SK-MEL-5 (cell line): ENCODE results near the gene CGB2. TPM values are rescaled to one million over a fixed set of nuclear protein-coding genes. Genes with fewer than 3 reads are reported as not detected.
"Not testable (repeated sequence)": the region's sequence is repeated elsewhere in the genome, so short reads cannot be mapped to it uniquely, and the experiment has no call there.

Experiments
- DNase-seq: peaks from one replicate; pipeline ENCODE4 v3.0.0-alpha.2; 2016; ENCODE audit warnings: low read depth, low spot score
- in situ Hi-C: cut with HindIII; loops from 2 replicates; pipeline ENCODE4 v1.10.0; 2016; ENCODE audit warnings: low sequenced_read_pairs, high pct_unique_total_duplicates, low pct_unique_long_range_greater_than_20kb
- total RNA-seq: library from RNA; depleted of rRNA; stranded (reverse); fragments of >200 nt; shearing (Covaris generic); gene quantifications from 2 replicates; pipeline ENCODE4 v1.2.3, GENCODE V29; 2014

CGB2 gene
- total RNA-seq, 1 experiment from 2014 or later: not detected

GRCh38 chr19:49056902-49057596, 25.4 kb downstream of the CGB2 start:
- DNase-seq, in situ Hi-C loops: not testable (repeated sequence)

GRCh38 chr19:49057636-49058234, 26.0 kb downstream of the CGB2 start, which contains the start of gene CGB7:
Gene CGB7, minus strand, starts transcription at chr19:49057749. Its CDS starts 2,374 bp downstream, at chr19:49055375.
- in situ Hi-C loops: no loop called here
- no peak for DNase-seq

DNA sequence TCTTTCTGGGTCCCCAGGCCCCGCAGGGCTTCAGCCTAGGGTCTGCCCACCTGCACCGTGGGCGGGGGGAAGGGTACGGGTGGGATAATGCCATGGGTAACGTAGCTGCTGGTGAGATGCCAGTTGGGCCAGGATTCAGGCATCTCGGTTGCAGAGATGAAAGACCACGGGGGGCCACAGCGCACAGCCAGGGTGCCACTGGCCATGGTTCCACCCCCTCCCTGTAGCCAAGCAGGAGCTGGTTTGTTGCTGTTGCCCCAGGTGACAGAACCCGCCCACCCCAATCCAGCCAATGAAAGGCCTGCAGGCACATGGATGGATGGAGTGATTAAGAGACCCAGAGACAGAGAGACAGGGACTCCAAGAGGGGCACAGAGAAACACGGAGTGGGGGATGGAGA, 26.9 kb downstream of the CGB2 start:
- in situ Hi-C loops: no loop called here
- peak; percentile 32 for DNase-seq

- in situ Hi-C loops: no loop called here
- DNase-seq: no peak
These were observed 27.4 kb downstream of the CGB2 start for GRCh38 chr19:49059053-49059452.

- in situ Hi-C loops: no loop called here
- no peak for DNase-seq
These were observed 29.3 kb downstream of the CGB2 start for GRCh38 chr19:49061000-49061399.

GRCh38 chr19:49061445-49061844, 29.8 kb downstream of the CGB2 start:
- in situ Hi-C loops: no loop called here
- DNase-seq: no peak

- in situ Hi-C loops: no loop called here
- no peak for DNase-seq
These were observed 32.4 kb downstream of the CGB2 start for GRCh38 chr19:49064029-49064629.

- in situ Hi-C loops: no loop called here
- DNase-seq: peak; percentile 6
These were observed 33.3 kb downstream of the CGB2 start, which contains the start of gene NTF4 for GRCh38 chr19:49064768-49065611. Gene NTF4, minus strand, starts transcription at chr19:49064818. Its CDS starts 2,821 bp downstream, at chr19:49061997.

GRCh38 chr19:49065905-49066512, 34.3 kb downstream of the CGB2 start:
- in situ Hi-C loops: no loop called here
- no peak for DNase-seq

DNA sequence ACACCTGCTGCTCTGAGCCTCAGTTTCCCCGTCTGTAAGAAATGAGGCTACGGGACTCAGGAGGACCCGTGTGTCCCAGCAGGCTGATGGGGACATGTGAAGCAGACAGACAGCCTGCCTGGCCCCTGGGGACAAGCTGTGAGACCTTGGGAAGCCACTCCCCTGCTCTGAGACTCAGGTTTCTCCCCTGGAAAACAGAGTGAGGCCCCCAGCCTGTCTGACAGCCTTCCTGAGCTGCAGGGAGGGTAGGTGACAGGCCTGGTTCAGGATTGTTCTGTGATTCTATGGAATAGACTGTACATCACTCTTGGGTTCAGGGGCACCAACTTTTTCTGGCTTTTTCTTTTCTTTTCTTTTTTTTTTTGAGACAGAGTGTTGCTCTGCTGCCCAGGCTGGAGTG, 35.9 kb downstream of the CGB2 start:
- in situ Hi-C loops: no loop called here
- DNase-seq: no peak

GRCh38 chr19:49069026-49069425, 37.3 kb downstream of the CGB2 start:
- no peak for DNase-seq
- in situ Hi-C loops: no loop called here

DNA sequence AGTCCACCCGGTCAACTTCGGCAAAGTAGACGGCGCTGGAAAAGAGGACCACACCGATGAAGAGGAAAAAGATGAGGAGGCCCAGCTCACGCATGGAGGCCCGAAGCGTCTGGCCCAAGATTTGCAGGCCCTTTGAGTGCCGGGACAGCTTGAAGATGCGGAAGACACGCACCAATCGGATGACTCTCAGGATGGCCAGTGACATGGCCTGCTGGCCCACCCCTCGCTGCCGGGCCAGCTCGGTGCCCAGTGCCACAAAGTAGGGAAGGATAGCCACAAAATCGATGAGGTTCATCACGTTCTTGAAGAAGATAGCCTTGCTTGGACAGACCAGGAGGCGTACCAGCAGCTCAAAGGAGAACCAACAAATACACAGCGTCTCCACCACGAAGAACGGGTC, 38.7 kb downstream of the CGB2 start:
- in situ Hi-C loops: no loop called here
- no peak for DNase-seq

GRCh38 chr19:49071860-49072547, 40.3 kb downstream of the CGB2 start:
- no peak for DNase-seq
- in situ Hi-C loops: no loop called here

DNA sequence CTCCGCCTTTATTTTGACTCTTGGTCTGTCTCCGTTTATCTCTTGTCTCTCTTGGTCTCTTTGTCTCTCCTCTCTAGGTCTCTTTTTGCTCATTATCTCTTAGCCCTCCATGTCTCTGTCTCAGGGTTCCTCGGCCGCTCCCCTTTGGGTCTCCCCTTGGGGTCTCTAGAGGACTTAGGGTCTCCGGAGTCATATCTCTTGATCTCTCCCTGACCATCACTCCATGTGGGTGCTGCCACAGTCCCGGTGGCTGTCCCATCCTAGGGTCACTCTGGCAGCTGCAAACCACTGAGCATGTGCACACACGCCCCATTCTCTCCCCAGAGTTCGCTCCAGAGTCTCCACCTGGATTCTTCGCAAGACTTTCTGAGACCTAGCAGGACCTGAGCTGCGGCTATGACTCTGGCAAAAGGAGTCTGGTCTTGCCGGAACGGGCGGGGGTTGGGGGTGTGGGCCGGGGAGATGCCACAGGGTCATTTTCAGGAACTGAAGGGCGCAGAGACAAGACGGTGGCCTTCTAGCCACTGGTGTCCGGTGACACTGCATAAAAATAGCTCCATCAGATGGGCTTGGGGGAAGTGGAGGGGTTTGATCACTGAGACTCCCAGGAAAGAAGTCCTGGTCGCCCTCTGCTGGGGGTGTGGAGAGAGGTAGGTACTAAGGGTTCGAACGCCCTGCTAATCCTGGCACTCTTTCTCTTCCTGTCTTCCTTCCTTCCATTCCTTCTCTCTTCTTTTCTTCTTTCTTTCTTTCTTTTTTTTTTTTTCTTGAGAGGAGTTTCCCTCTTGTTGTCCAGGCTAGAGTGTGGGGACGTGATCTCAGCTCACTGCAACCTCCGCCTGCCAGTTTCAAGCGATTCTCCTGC, 42.1 kb downstream of the CGB2 start:
- DNase-seq: peak; percentile 61
- in situ Hi-C loops: no loop called here

GRCh38 chr19:49074869-49075268, 43.2 kb downstream of the CGB2 start:
- in situ Hi-C loops: not testable (repeated sequence)
- DNase-seq: peak; percentile 66

DNA sequence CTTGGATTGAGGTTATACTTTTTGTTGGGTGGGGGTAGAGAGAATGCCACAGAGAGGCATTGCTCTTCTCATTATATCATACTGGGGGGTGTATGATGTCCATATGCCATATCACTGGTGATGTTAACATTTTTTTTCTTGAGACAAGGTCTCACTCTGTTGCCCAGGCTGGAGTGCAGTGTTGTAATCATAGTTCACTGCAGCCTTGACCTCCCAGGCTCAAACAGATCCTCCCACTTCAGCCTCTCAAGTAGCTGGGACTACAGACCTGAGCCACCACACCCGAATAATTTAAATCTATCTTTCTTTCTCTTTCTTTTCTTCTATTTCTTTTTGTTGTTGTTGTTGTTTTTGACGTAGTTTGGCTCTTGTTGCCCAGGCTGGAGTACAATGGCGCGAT, 48.7 kb downstream of the CGB2 start:
- no peak for DNase-seq
- in situ Hi-C loops: no loop called here
